SJSA1 (cell line): ENCODE data around the gene PARK7. TPM values are rescaled to one million over a fixed set of nuclear protein-coding genes. Genes with fewer than 3 reads are reported as not detected.
A peak's percentile ranks its signal among the peaks of the same experiment; 100 is the strongest.
"Not testable (repeated sequence)": the region's sequence is repeated elsewhere in the genome, so short reads cannot be mapped to it uniquely, and the experiment has no call there.

Source experiments
- DNase-seq, 2 experiments: peaks; one replicate each; pipeline ENCODE4 v3.0.0-alpha.2; 2015 to 2020; ENCODE audit warnings: low spot score in 2 of 2, low read depth in 1 of 2
- H3K27ac ChIP-seq: fragments of 250-450 bp; sonication (Bioruptor Pico); 2 replicates; pipeline ENCODE4 v1.5.1; 2020; ENCODE audit warnings: mild to moderate bottlenecking, moderate library complexity
- H3K27me3 ChIP-seq: fragments of 250-450 bp; sonication (Bioruptor Pico); replicated peaks from 2 replicates; pipeline ENCODE4 v1.5.1; 2020; ENCODE audit warnings: mild to moderate bottlenecking, moderate library complexity
- H3K36me3 ChIP-seq: fragments of 250-450 bp; sonication (Bioruptor Pico); 2 replicates; pipeline ENCODE4 v1.5.1; 2020; ENCODE audit warnings: mild to moderate bottlenecking
- H3K4me1 ChIP-seq: fragments of 250-450 bp; sonication (Bioruptor Pico); replicated peaks from 2 replicates; pipeline ENCODE4 v1.6.1; 2021; ENCODE audit warnings: mild to moderate bottlenecking
- H3K4me3 ChIP-seq: fragments of 250-450 bp; sonication (Bioruptor Pico); 2 replicates; pipeline ENCODE4 v1.5.1; 2020; ENCODE audit warnings: mild to moderate bottlenecking
- H3K9me3 ChIP-seq: fragments of 250-450 bp; sonication (Bioruptor Pico); replicated peaks from 2 replicates; pipeline ENCODE4 v1.5.1; 2020; ENCODE audit warnings: mild to moderate bottlenecking
- total RNA-seq: library from RNA; depleted of rRNA; stranded (reverse); fragments of >200 nt; shearing (Covaris generic); gene quantifications from 2 replicates; pipeline ENCODE4 v1.2.3, GENCODE V29; 2014; rRNA removed

The PARK7 gene
- total RNA-seq = 436 and 479 TPM in 2 replicates

DNA sequence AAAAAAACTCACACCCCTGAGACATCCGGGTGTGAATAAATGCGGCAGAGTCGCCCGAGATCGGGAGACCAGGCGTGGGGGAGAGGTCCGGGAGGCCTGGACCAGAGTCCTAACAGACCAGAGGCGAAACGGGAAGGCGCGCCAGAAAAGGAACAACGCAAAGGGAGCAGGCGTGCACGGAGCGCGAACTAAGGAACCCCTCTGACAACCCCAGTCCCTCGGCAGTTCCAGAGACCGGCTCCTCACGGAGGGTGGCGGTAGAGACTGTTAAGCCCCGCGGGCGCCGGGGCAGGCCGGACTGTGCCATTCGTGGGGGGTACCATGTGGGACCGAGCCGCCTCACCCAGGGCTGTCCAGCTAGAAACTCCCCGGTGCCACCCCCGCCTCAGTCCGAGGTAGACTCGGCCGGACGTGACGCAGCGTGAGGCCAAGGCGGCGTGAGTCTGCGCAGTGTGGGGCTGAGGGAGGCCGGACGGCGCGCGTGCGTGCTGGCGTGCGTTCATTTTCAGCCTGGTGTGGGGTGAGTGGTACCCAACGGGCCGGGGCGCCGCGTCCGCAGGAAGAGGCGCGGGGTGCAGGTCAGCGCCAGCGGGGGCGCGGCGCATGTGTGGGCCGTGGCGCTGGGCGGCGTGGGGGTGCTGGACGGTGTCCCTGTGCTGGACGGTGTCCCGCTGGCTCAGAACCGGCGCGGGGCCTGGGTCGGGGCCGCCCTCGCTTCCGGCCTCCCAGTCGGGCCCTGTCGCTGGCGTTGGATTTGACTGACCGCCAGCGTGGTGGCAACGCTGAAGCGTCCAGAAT is at the start of gene PARK7:
PARK7 (plus strand) TSS at position 496 of the 798 bp plus-strand sequence. CDS start 1,075 bp downstream, outside the sequence.
- H3K27ac ChIP-seq = peak within 1 kb of the TSS; percentile 85
- no peaks in the 10 kb centered on the region for H3K9me3 ChIP-seq
- peaks cover 41% of the 10 kb centered on the region for H3K36me3 ChIP-seq
- H3K4me3 ChIP-seq = peak within 1 kb of the TSS; percentile 93
- H3K27me3 ChIP-seq = no peaks in the 10 kb centered on the region
- DNase-seq = peak; percentile 99 to 100
- peaks cover 6% of the 10 kb centered on the region; the same call in 1 of the 2 replicates for H3K4me1 ChIP-seq

DNA sequence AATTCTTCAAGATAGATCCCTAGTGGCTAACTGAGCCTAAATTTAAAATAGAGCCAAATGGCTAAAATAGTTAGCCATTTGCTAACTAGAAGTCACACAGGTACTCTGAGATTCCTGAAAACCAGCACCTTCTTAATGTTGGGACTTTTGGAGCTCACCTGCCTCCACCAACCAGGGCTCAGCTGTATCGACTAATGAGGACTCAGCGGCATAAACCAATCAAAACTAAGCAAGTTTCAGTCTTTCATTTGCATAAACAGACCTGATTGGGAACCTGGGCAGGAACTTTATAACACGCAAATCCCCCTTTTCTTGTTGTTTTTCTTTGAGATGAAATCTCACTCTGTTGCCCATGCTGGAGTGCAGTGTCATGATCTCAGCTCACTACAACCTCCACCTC is 49.4 kb upstream of the PARK7 start:
- H3K4me1 ChIP-seq = no peaks in the 10 kb centered on the region
- no peaks in the 10 kb centered on the region for H3K36me3 ChIP-seq
- no peak overlapping the region for H3K4me3 ChIP-seq
- no peaks in the 10 kb centered on the region for H3K27me3 ChIP-seq
- H3K27ac ChIP-seq = no peak overlapping the region
- DNase-seq = no peak
- H3K9me3 ChIP-seq = no peaks in the 10 kb centered on the region

DNA sequence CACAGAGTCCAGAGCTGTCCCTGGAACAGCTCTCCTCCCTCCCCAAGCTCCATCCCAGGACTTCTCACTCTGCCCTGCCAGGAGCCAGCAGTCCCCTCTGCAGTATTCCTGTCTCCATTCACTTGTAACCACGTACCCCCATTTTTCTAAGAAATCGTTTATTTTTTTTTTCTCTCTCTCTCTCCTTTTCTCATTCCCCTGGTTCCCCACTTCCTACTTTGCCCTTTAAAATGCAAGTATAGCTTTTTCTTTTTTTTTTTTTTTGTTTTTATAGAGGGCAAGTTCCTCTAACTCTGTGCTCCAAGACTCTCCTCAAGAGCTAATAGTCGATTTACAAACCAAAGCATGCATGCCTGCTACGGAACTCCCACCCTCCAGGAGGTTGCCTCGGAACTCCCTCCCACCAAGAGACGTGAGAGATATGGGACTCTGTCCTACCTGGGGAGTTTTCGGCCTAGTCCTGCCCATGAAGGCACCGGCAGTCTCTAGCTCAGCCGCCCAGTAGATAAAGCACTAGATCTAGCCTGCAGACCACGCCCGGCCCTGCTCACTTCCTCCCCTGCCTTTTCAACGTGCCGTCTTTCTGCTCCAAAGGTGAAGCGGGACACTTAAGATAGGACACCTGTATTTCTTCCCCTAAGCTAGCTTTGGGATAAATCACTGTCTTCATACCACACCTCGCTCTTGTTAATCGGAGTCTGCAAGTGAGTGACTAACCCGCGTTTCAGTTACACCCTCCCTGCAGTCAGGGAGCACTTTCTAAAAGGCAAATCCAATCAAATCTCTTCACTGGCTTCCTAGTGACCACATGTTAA is 48.6 kb upstream of the PARK7 start:
- Histone ChIP-seq H3K9me3 (no peaks in the 10 kb centered on the region), H3K27ac (no peak overlapping the region), H3K36me3 (no peaks in the 10 kb centered on the region), H3K4me3 (no peak overlapping the region), H3K27me3 (no peaks in the 10 kb centered on the region), H3K4me1 (no peaks in the 10 kb centered on the region)
- no peak for DNase-seq

DNA sequence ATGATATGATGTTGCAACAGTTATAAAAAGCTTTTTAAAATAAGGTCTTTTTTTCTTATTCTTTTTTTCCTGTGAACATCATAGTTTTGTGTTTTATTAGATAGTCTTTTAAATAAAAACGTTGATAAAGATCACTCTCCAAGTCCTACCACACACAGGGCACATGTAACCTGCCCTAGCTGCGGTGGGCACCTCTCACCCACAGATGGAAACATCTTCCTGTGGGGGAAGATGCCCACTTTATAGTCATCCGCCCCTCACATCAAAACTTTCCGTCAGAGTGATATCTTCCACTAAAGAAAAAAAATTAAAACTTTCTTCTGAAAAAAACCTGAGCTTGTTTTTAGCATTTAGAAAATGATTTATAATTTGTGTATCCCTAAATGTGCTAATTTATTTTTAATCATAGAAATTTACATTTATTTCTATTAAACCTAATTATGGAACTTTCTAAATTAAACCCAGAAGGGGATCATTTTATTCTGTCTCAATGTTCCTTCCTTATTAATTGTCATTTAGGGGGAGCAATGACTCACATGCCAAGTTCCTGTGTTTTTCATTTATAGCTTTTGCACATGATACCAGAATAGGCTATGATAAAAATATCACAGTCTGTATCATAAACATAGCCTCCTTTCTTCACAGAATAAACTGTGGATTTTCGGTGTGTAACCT is 45.5 kb upstream of the PARK7 start:
- H3K4me1 ChIP-seq = peaks cover 8% of the 10 kb centered on the region
- no peaks in the 10 kb centered on the region for H3K9me3 ChIP-seq
- H3K36me3 ChIP-seq = no peaks in the 10 kb centered on the region
- H3K27ac ChIP-seq = no peak overlapping the region
- no peak overlapping the region for H3K4me3 ChIP-seq
- H3K27me3 ChIP-seq = no peaks in the 10 kb centered on the region
- DNase-seq = no peak

GRCh38 chr1:7916501-7916830 is 45.0 kb upstream of the PARK7 start:
- no peak for DNase-seq
- Histone ChIP-seq H3K9me3 (no peaks in the 10 kb centered on the region), H3K27me3 (no peaks in the 10 kb centered on the region), H3K27ac (no peak overlapping the region), H3K4me1 (peaks cover 10% of the 10 kb centered on the region), H3K36me3 (no peaks in the 10 kb centered on the region), H3K4me3 (no peak overlapping the region)

- not testable (repeated sequence) for H3K27ac ChIP-seq, DNase-seq, H3K4me3 ChIP-seq, H3K36me3 ChIP-seq, H3K9me3 ChIP-seq, H3K27me3 ChIP-seq
- H3K4me1 ChIP-seq = peaks cover 18% of the 10 kb centered on the region
These were observed 43.5 kb upstream of the PARK7 start for GRCh38 chr1:7917971-7918370.

DNA sequence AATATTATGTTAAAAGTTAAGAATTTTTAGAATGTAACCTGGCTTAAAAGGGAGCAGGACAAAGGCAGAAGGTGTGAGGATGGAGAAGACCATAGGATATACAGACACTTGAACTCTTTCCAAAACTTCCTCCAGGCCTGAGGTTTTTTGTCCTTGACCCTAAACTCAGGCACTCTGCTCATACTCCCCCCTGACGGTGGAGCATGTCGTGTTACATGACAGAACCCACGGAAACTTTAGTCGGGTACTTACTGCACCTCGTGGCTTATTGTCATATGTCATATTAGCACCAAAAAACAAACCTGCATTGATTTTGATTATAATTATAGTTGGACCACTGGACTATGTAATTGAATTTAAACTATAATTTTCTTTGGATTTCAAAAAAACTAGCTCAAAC is 41.6 kb upstream of the PARK7 start:
- Histone ChIP-seq H3K9me3 (no peaks in the 10 kb centered on the region), H3K4me3 (no peak overlapping the region), H3K4me1 (peaks cover 18% of the 10 kb centered on the region), H3K36me3 (no peaks in the 10 kb centered on the region), H3K27me3 (no peaks in the 10 kb centered on the region), H3K27ac (no peak overlapping the region)
- DNase-seq = no peak

DNA sequence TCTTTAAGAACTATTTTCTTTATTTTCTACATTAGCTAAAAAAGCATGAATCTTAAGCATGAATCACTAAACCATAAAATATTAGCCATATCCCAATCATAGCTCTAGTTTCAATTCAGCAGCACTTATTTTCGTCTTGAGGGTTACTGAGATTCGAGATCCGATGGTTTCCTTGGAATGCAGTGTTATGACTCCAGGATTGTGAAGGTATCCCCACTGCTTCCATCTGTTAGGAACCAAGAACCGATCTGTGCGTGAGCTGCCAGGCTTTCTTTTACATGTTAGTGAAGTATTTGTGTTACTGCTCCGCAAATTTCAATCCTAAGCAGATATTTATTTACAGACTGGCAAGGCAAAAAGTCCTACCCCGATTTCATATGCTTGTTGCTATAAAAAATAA is 39.7 kb upstream of the PARK7 start:
- H3K27ac ChIP-seq = peak overlapping the region; percentile 41
- H3K4me3 ChIP-seq = no peak overlapping the region
- no peaks in the 10 kb centered on the region for H3K9me3 ChIP-seq
- no peaks in the 10 kb centered on the region for H3K27me3 ChIP-seq
- peaks cover 18% of the 10 kb centered on the region for H3K4me1 ChIP-seq
- H3K36me3 ChIP-seq = no peaks in the 10 kb centered on the region
- no peak for DNase-seq

DNA sequence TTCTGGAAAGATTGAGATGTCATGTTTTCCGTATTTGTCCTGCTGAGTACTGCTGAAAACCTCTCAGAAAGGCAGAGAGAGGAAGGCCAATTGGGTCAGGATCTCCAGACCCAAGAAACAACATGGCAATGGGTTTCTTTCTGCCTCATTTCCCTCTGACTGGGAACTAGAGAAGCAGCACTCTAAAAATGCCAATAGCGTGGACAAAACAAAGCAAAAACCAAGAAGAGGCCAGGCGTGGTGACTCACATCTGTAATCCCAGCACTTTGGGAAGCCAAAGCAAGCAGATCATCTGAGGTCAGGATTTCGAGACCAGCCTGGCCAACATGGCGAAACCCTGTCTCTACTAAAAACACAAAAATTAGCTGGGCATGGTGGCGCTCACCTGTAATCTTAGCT is 39.2 kb upstream of the PARK7 start:
- no peak overlapping the region for H3K4me3 ChIP-seq

GRCh38 chr1:7927061-7927460 is 34.5 kb upstream of the PARK7 start:
- not testable (repeated sequence) for H3K27ac ChIP-seq, DNase-seq, H3K36me3 ChIP-seq, H3K4me1 ChIP-seq, H3K27me3 ChIP-seq, H3K4me3 ChIP-seq, H3K9me3 ChIP-seq

More for the DNA sequence above, 39.2 kb upstream of the PARK7 start:
- H3K4me1 ChIP-seq = peaks cover 18% of the 10 kb centered on the region
- H3K27ac ChIP-seq = peak overlapping the region; percentile 41
- DNase-seq = peak in 1 of 2 experiments; percentile 40
- H3K36me3 ChIP-seq = no peaks in the 10 kb centered on the region
- no peaks in the 10 kb centered on the region for H3K9me3 ChIP-seq
- H3K27me3 ChIP-seq = no peaks in the 10 kb centered on the region

DNA sequence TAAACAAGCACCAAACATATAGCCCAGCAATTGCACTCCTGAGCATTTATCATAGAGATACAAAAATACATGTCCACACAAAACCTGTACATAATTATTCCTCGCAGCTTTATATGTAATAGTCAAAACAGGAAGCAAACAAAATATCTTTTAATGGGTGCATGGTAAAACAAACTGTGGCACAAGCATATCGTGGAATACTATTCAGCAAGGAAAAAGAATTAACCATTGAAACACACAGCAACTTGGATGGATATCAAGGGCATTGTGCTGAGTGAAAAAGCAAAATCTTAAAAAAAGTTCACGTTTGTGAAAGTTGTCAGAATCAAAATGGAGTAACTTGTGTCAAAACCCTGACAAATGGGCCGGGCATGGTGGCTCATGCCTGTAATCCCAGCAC is 33.3 kb upstream of the PARK7 start:
- Histone ChIP-seq H3K36me3 (no peaks in the 10 kb centered on the region), H3K27ac (no peak overlapping the region)

GRCh38 chr1:7929637-7930036 is 31.9 kb upstream of the PARK7 start:
- no peaks in the 10 kb centered on the region for H3K9me3 ChIP-seq
- DNase-seq = no peak
- H3K4me1 ChIP-seq = no peaks in the 10 kb centered on the region
- H3K4me3 ChIP-seq = no peak overlapping the region
- H3K27me3 ChIP-seq = no peaks in the 10 kb centered on the region
- H3K27ac ChIP-seq = no peak overlapping the region
- no peaks in the 10 kb centered on the region for H3K36me3 ChIP-seq

More for the DNA sequence above, 33.3 kb upstream of the PARK7 start:
- Histone ChIP-seq H3K4me3 (no peak overlapping the region), H3K27me3 (no peaks in the 10 kb centered on the region), H3K4me1 (no peaks in the 10 kb centered on the region), H3K9me3 (no peaks in the 10 kb centered on the region)
- no peak for DNase-seq

DNA sequence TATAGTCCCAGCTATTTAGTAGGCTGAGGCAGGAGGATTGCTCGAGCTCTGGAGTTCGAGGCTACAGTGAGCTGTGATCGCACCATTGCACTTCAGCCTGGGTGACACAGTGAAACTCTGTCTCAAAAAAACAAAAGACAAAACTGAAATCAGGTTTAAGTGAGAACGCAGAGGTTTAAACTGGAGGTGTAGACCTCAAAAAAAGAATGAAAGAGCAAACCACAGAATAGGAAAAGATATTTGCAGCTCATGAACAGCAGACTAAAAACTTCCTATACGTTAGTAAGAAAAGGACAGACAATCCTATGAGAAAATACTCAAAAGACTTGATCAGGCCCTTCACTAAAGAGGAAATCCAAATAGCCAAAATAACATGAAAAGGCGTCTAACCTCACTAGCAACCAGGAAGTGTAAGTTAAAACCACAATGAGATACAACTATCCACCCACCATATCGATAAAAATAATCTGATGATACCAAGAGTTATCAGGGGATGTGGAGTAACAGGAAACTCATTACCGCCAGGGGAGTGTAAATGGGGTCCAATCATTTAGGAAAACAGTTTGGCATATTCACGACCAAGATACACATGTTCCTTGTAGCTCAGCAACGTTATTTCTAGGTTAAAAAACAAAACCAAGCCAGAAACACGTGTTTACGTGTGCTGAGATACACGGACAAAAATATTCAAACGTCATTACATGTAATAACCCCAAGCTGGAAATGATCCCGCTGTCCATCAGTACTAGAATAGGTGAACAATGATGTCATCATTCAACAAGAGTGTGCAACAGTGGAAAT is 30.7 kb upstream of the PARK7 start:
- DNase-seq = no peak
- Histone ChIP-seq H3K4me3 (no peak overlapping the region), H3K4me1 (no peaks in the 10 kb centered on the region), H3K27ac (no peak overlapping the region), H3K36me3 (no peaks in the 10 kb centered on the region), H3K27me3 (no peaks in the 10 kb centered on the region), H3K9me3 (no peaks in the 10 kb centered on the region)
